Endodermal cell (in vitro differentiated cells): ENCODE measurements around the gene MBTPS2. TPM values are rescaled to one million over a fixed set of nuclear protein-coding genes. Genes with fewer than 3 reads are reported as not detected.
A peak's percentile ranks its signal among the peaks of the same experiment; 100 is the strongest.

Experiments used
- DNase-seq: peaks from one replicate; pipeline ENCODE4 v3.0.0-alpha.2; 2017
- H3K27ac ChIP-seq: 2 replicates; pipeline ENCODE4 v1.5.1; 2013; ENCODE audit warnings: mild to moderate bottlenecking, low read depth, low read length, moderate library complexity
- H3K27me3 ChIP-seq: 2 replicates; pipeline ENCODE4 v1.6.1; 2013; ENCODE audit warnings: mild to moderate bottlenecking, low read length, moderate library complexity; ENCODE audit not compliant: insufficient read depth, control insufficient read depth, poor library complexity, severe bottlenecking
- H3K36me3 ChIP-seq: 2 replicates; pipeline ENCODE4 v1.7.0; 2013; ENCODE audit warnings: mild to moderate bottlenecking, low read length, moderate library complexity; ENCODE audit not compliant: control insufficient read depth, insufficient read depth
- H3K4me1 ChIP-seq: one replicate; pipeline ENCODE4 v1.7.0; 2013; ENCODE audit warnings: low read length; ENCODE audit not compliant: control insufficient read depth, insufficient read depth
- H3K4me3 ChIP-seq: 2 replicates; pipeline ENCODE4 v1.5.1; 2013; ENCODE audit warnings: mild to moderate bottlenecking, low read length, moderate library complexity
- H3K9ac ChIP-seq: 2 replicates; pipeline ENCODE4 v1.6.1; 2013; ENCODE audit warnings: mild to moderate bottlenecking, low read length, moderate library complexity; ENCODE audit not compliant: poor library complexity, severe bottlenecking; ENCODE audit errors: extremely low read depth
- H3K9me3 ChIP-seq: 2 replicates; pipeline ENCODE4 v1.6.1; 2013; ENCODE audit warnings: mild to moderate bottlenecking, low read length, moderate library complexity; ENCODE audit not compliant: control insufficient read depth
- H3K27ac Mint-ChIP-seq: 2 replicates; pipeline ENCODE4 v1.8.0; 2020; ENCODE audit warnings: mixed read lengths
- H3K27me3 Mint-ChIP-seq: 2 replicates; pipeline ENCODE4 v1.8.0; 2021; ENCODE audit warnings: mild to moderate bottlenecking, mixed read lengths; ENCODE audit not compliant: insufficient read depth
- H3K36me3 Mint-ChIP-seq: 2 replicates; pipeline ENCODE4 v1.8.0; 2020; ENCODE audit warnings: low read depth, mixed read lengths
- H3K4me1 Mint-ChIP-seq: 2 replicates; pipeline ENCODE4 v1.8.0; 2020; ENCODE audit warnings: mixed read lengths
- H3K4me3 Mint-ChIP-seq: 2 replicates; pipeline ENCODE4 v1.8.0; 2020; ENCODE audit warnings: mild to moderate bottlenecking, moderate library complexity, mixed read lengths
- H3K9me3 Mint-ChIP-seq: 2 replicates; pipeline ENCODE4 v1.8.0; 2020; ENCODE audit warnings: mild to moderate bottlenecking, mixed read lengths
- CTCF ChIP-seq: fragments of 200-600 bp; sonication (generic); conservative IDR thresholded peaks from 2 replicates; pipeline ENCODE4 v1.5.0; 2021; ENCODE audit warnings: antibody characterized with exemption, mild to moderate bottlenecking
- WGBS, 2 experiments: methylation state at CpG; one replicate each; pipeline versions ENCODE4 v1.1.5 to v1.1.7; 2013; ENCODE audit warnings: missing lambda C conversion rate in 2 of 2, mixed read lengths in 1 of 2; ENCODE audit not compliant: insufficient coverage in 1 of 2, insufficient read length in 1 of 2; 5-methylcytosine and 5-hydroxymethylcytosine counted together
- total RNA-seq, 2 donors: library from RNA; stranded (reverse); fragmentation: NEBNext Ultra II Directional in 1 of 2; extraction: Animal tissue kit (Norgen Biotek cat#: 25700) in 1 of 2; gene quantifications; 2 replicates in 1 of 2; 3 replicates in 1 of 2; pipeline ENCODE4 v1.2.1, GENCODE V29; 2021

Gene MBTPS2
- total RNA-seq, 2 donors from 2014 or later = 12.6 to 13.6 TPM

GRCh38 chrX:21838937-21839333, 482 bp upstream of the MBTPS2 start:
- H3K27me3 ChIP-seq = no peaks in the 10 kb centered on the region
- H3K4me3 Mint-ChIP-seq = peak overlapping the region; percentile 87
- WGBS, 2 experiments = 20 to 22% methylated on average over 1 of the region's 4 CpGs
- peaks cover 3% of the 10 kb centered on the region for H3K36me3 Mint-ChIP-seq
- TF ChIP-seq CTCF = no peak
- DNase-seq = no peak
- H3K4me1 ChIP-seq = no peaks in the 10 kb centered on the region
- no peaks in the 10 kb centered on the region for H3K27me3 Mint-ChIP-seq
- no peaks in the 10 kb centered on the region for H3K9me3 Mint-ChIP-seq
- H3K9me3 ChIP-seq = no peaks in the 10 kb centered on the region
- H3K4me1 Mint-ChIP-seq = peaks cover 16% of the 10 kb centered on the region
- peak overlapping the region; percentile 82 for H3K4me3 ChIP-seq
- H3K9ac ChIP-seq = no peak overlapping the region
- H3K36me3 ChIP-seq = no peaks in the 10 kb centered on the region
- H3K27ac Mint-ChIP-seq = peak overlapping the region; percentile 93
- no peak overlapping the region for H3K27ac ChIP-seq

DNA sequence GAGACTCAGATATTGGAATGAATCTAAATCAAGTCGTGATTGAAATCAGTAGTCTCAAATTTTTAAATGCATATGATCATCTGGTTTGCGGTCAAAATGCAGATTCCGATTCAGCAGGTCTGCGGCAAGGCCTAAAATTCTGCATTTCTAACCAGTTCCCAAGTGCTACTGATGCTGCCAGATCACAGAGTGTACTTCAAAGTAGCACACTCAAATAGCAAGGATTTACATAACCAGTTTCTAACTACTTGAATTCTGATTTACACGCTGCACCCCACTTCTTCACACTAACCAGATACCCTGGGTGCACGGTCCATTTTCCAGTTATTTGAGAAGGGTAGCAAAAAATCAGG, 752 bp downstream of the MBTPS2 start:
- Mint-ChIP-seq H3K27ac (peak overlapping the region; percentile 93), H3K4me1 (peaks cover 16% of the 10 kb centered on the region), H3K4me3 (peak overlapping the region; percentile 87), H3K9me3 (no peaks in the 10 kb centered on the region), H3K36me3 (peaks cover 3% of the 10 kb centered on the region), H3K27me3 (no peaks in the 10 kb centered on the region)
- no peak for DNase-seq
- H3K9ac ChIP-seq = peak overlapping the region; percentile 69
- H3K36me3 ChIP-seq = no peaks in the 10 kb centered on the region
- H3K27me3 ChIP-seq = no peaks in the 10 kb centered on the region
- H3K9me3 ChIP-seq = no peaks in the 10 kb centered on the region
- H3K4me3 ChIP-seq = peak overlapping the region; percentile 82
- WGBS, 2 experiments = 0 to 19% methylated on average over 1 to 6 of the region's 6 CpGs
- no peak overlapping the region for H3K27ac ChIP-seq
- TF ChIP-seq CTCF = no peak
- H3K4me1 ChIP-seq = no peaks in the 10 kb centered on the region

DNA sequence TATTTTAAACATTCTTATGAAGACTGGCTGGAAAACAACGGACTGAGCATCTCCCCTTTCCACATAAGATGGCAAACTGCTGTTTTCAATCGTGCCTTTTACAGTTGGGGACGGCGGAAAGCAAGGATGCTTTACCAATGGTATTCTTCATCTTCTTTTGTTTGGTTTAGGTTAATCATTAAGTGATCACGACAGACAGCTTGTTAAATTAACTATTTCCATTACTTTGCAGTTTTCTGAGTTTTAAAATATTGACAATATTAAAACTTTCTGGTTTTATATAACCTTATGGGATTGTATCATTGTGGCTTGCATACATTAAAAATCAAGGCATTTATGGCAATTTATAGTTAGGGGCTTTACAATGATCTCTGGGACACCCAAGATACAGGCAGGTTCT, 3.8 kb downstream of the MBTPS2 start:
- peaks cover 11% of the 10 kb centered on the region for H3K36me3 Mint-ChIP-seq
- no peaks in the 10 kb centered on the region for H3K9me3 ChIP-seq
- no peaks in the 10 kb centered on the region for H3K4me1 ChIP-seq
- no peak overlapping the region for H3K27ac Mint-ChIP-seq
- TF ChIP-seq CTCF = no peak
- no peak overlapping the region for H3K4me3 ChIP-seq
- 92% methylated on average over 4 of the region's 5 CpGs; no CpG with 5 or more reads in 1 of the 2 experiments for WGBS, 2 experiments
- H3K4me1 Mint-ChIP-seq = peaks cover 9% of the 10 kb centered on the region
- no peak for DNase-seq
- no peaks in the 10 kb centered on the region for H3K27me3 Mint-ChIP-seq
- no peaks in the 10 kb centered on the region for H3K9me3 Mint-ChIP-seq
- no peak overlapping the region for H3K4me3 Mint-ChIP-seq
- no peak overlapping the region for H3K27ac ChIP-seq
- H3K9ac ChIP-seq = no peak overlapping the region
- H3K36me3 ChIP-seq = peaks cover 4% of the 10 kb centered on the region
- no peaks in the 10 kb centered on the region for H3K27me3 ChIP-seq
